ENCODE data around the gene DNAJC27. TPM values are rescaled to one million over a fixed set of nuclear protein-coding genes. Genes with fewer than 3 reads are reported as not detected.

DNAJC27 gene
- total RNA-seq, 6 donors from 2014 or later = 4.4 to 16.8 (median 7.7) TPM

- Histone ChIP-seq H3K4me1 (no peaks in the 10 kb centered on the region), H3K27ac (no peak overlapping the region), H3K27me3 (no peaks in the 10 kb centered on the region), H3K36me3 (peaks cover 8 to 30% (median 17%) of the 10 kb centered on the region in 4 donors), H3K4me3 (no peak overlapping the region), H3K9me3 (no peaks in the 10 kb centered on the region)
- TF ChIP-seq POLR2AphosphoS5 (IDR thresholded peaks at IDR 0.05) = no peak
- no peak for TF ChIP-seq POLR2A (IDR thresholded peaks at IDR 0.05)
- no peak for TF ChIP-seq EP300 (IDR thresholded peaks at IDR 0.05)
- TF ChIP-seq CTCF (IDR thresholded peaks at IDR 0.05) = no peak
- no peak for ATAC-seq (ENCODE audit: low FRiP score in 2 of 2)
- WGBS, 2 donors = 88 to 93% methylated on average over 7 of the region's 7 CpGs
- no peak for DNase-seq
These were observed 28.2 kb downstream of the DNAJC27 start for GRCh38 chr2:24943427-24944053.

- DNase-seq (no peak), ATAC-seq (ENCODE audit: low FRiP score in 2 of 2) (no peak)
- Histone ChIP-seq H3K4me1 (no peaks in the 10 kb centered on the region), H3K9me3 (no peaks in the 10 kb centered on the region), H3K4me3 (no peak overlapping the region), H3K27ac (no peak overlapping the region), H3K36me3 (no peaks in the 10 kb centered on the region), H3K27me3 (no peaks in the 10 kb centered on the region)
- 83 to 89% methylated on average over 6 of the region's 6 CpGs for WGBS, 2 donors
- TF ChIP-seq POLR2A (IDR thresholded peaks at IDR 0.05) (no peak), POLR2AphosphoS5 (IDR thresholded peaks at IDR 0.05) (no peak), CTCF (IDR thresholded peaks at IDR 0.05) (no peak), EP300 (IDR thresholded peaks at IDR 0.05) (no peak)
These were observed 32.4 kb downstream of the DNAJC27 start for GRCh38 chr2:24939353-24939752.

GRCh38 chr2:24937236-24937635, 34.5 kb downstream of the DNAJC27 start:
- Histone ChIP-seq H3K27ac (no peak overlapping the region), H3K27me3 (no peaks in the 10 kb centered on the region), H3K9me3 (no peaks in the 10 kb centered on the region), H3K36me3 (no peaks in the 10 kb centered on the region), H3K4me1 (no peaks in the 10 kb centered on the region), H3K4me3 (no peak overlapping the region)
- WGBS, 2 donors = 86 to 96% methylated on average over 2 of the region's 2 CpGs
- TF ChIP-seq POLR2A (IDR thresholded peaks at IDR 0.05) (no peak), CTCF (IDR thresholded peaks at IDR 0.05) (no peak), POLR2AphosphoS5 (IDR thresholded peaks at IDR 0.05) (no peak), EP300 (IDR thresholded peaks at IDR 0.05) (no peak)
- no peak for DNase-seq
- no peak for ATAC-seq (ENCODE audit: low FRiP score in 2 of 2)

- no peak for ATAC-seq (ENCODE audit: low FRiP score in 2 of 2)
- no peaks in the 10 kb centered on the region for H3K27me3 ChIP-seq
- 84 to 94% methylated on average over 4 to 5 of the region's 5 CpGs for WGBS, 2 donors
- no peaks in the 10 kb centered on the region for H3K4me1 ChIP-seq
- no peak overlapping the region for H3K4me3 ChIP-seq
- H3K36me3 ChIP-seq = no peaks in the 10 kb centered on the region
- TF ChIP-seq POLR2A (IDR thresholded peaks at IDR 0.05) = no peak
- TF ChIP-seq POLR2AphosphoS5 (IDR thresholded peaks at IDR 0.05) = no peak
- no peak for TF ChIP-seq CTCF (IDR thresholded peaks at IDR 0.05)
- TF ChIP-seq EP300 (IDR thresholded peaks at IDR 0.05) = no peak
- no peak overlapping the region for H3K27ac ChIP-seq
- no peaks in the 10 kb centered on the region for H3K9me3 ChIP-seq
- no peak for DNase-seq
These were observed 36.6 kb downstream of the DNAJC27 start for GRCh38 chr2:24935145-24935544.

GRCh38 chr2:24932715-24933114, 39.0 kb downstream of the DNAJC27 start:
- 80 to 92% methylated on average over 5 of the region's 5 CpGs for WGBS, 2 donors
- ATAC-seq (ENCODE audit: low FRiP score in 2 of 2) (no peak), DNase-seq (no peak)
- H3K4me3 ChIP-seq = no peak overlapping the region
- H3K36me3 ChIP-seq = no peaks in the 10 kb centered on the region
- no peak for TF ChIP-seq POLR2AphosphoS5 (IDR thresholded peaks at IDR 0.05)
- no peak for TF ChIP-seq POLR2A (IDR thresholded peaks at IDR 0.05)
- TF ChIP-seq CTCF (IDR thresholded peaks at IDR 0.05) = no peak
- TF ChIP-seq EP300 (IDR thresholded peaks at IDR 0.05) = no peak
- no peaks in the 10 kb centered on the region for H3K27me3 ChIP-seq
- H3K27ac ChIP-seq = no peak overlapping the region
- H3K4me1 ChIP-seq = no peaks in the 10 kb centered on the region
- H3K9me3 ChIP-seq = no peaks in the 10 kb centered on the region

All from upper lobe of left lung (tissue), 6 donors.